PC-9 (cell line): ENCODE data around the gene KASH5. TPM values are rescaled to one million over a fixed set of nuclear protein-coding genes. Genes with fewer than 3 reads are reported as not detected.

Experiments
- BruUV-seq: library from RNA; stranded (reverse); fragments of 400-500 nt; replicated peaks from 2 replicates; lab custom pipeline; 2021; lab: Mats Ljungman, UMichigan
- CTCF ChIA-PET: fragments of 300-600 bp; sonication (Branson Sonifier 250); formaldehyde crosslinking; loops from one replicate; lab custom pipeline; 2022; ENCODE audit warnings: antibody characterized with exemption; lab: Charles Lee
- POLR2A ChIA-PET: fragments of 300-600 bp; sonication (Branson Sonifier 250); formaldehyde crosslinking; loops from one replicate; lab custom pipeline; 2022; ENCODE audit warnings: antibody characterized with exemption; ENCODE audit not compliant: unreplicated experiment; lab: Charles Lee
- DNase-seq, 2 experiments: peaks; one replicate each; pipeline versions ENCODE4 v3.0.0 to v3.0.0-alpha.2; 2015 to 2022; ENCODE audit warnings: mixed read lengths in 1 of 2
- H2AFZ ChIP-seq: fragments of 200-600 bp; sonication (generic); 2 replicates; pipeline ENCODE4 v1.8.1; 2017; ENCODE audit warnings: antibody characterized with exemption
- H3F3A ChIP-seq: fragments of 200-600 bp; sonication (generic); 2 replicates; pipeline ENCODE4 v1.8.1; 2017; ENCODE audit warnings: antibody characterized with exemption, mild to moderate bottlenecking, low read depth; ENCODE audit not compliant: insufficient read depth
- H3K27ac ChIP-seq: fragments of 200-600 bp; sonication (generic); 2 replicates; pipeline ENCODE4 v1.6.1; 2016; ENCODE audit warnings: mixed run types
- H3K27me3 ChIP-seq: fragments of 200-600 bp; sonication (generic); 2 replicates; pipeline ENCODE4 v1.6.1; 2016; ENCODE audit warnings: low read depth, mixed run types; ENCODE audit not compliant: insufficient read depth
- H3K36me3 ChIP-seq: fragments of 200-600 bp; sonication (generic); 2 replicates; pipeline ENCODE4 v1.6.1; 2016; ENCODE audit warnings: low read depth, mixed run types
- H3K4me1 ChIP-seq: fragments of 200-600 bp; sonication (generic); replicated peaks from 2 replicates; pipeline ENCODE4 v1.6.1; 2016; ENCODE audit warnings: mixed run types; ENCODE audit not compliant: insufficient read depth
- H3K4me2 ChIP-seq: fragments of 200-600 bp; sonication (generic); 2 replicates; pipeline ENCODE4 v1.6.1; 2017; ENCODE audit warnings: mixed run types
- H3K4me3 ChIP-seq: fragments of 200-600 bp; sonication (generic); 2 replicates; pipeline ENCODE4 v1.6.1; 2016; ENCODE audit warnings: mixed run types
- H3K79me2 ChIP-seq: fragments of 200-600 bp; sonication (generic); 2 replicates; pipeline ENCODE4 v1.6.1; 2017; ENCODE audit warnings: low read depth, mixed run types
- H3K9me2 ChIP-seq: fragments of 200-600 bp; sonication (generic); 2 replicates; pipeline ENCODE4 v1.8.1; 2017; ENCODE audit warnings: mild to moderate bottlenecking; ENCODE audit not compliant: insufficient read depth
- H3K9me3 ChIP-seq: fragments of 200-600 bp; sonication (generic); 2 replicates; pipeline ENCODE4 v1.8.1; 2016; ENCODE audit warnings: low read depth; ENCODE audit not compliant: insufficient read depth
- H4K20me1 ChIP-seq: fragments of 200-600 bp; sonication (generic); 2 replicates; pipeline ENCODE4 v1.8.1; 2017; ENCODE audit not compliant: insufficient read depth
- CTCF ChIP-seq: fragments of 200-600 bp; sonication (generic); conservative IDR thresholded peaks from 2 replicates; pipeline ENCODE4 v1.6.1; 2017; ENCODE audit warnings: mixed run types, antibody characterized with exemption, mild to moderate bottlenecking, moderate library complexity
- EZH2 ChIP-seq: fragments of 200-600 bp; sonication (generic); IDR thresholded peaks from 2 replicates; pipeline ENCODE4 v1.8.0; 2017; ENCODE audit warnings: antibody characterized with exemption, low read depth
- intact Hi-C: fragments of 100-400 bp; cut with micrococcal nuclease; formaldehyde crosslinking; loops from one replicate; pipeline ENCODE4 v1.10.0; 2022; ENCODE audit not compliant: unreplicated experiment
- total RNA-seq: library from RNA; stranded (reverse); gene quantifications from 2 replicates; pipeline ENCODE4 v1.2.3, GENCODE V29; 2021

The KASH5 gene
- total RNA-seq, 1 experiment from 2014 or later, result 0.39 TPM

GRCh38 chr19:49348305-49349189 lies 39.5 kb upstream of the KASH5 start:
- intact Hi-C loops, result no loop called here

GRCh38 chr19:49349567-49349966 lies 38.5 kb upstream of the KASH5 start:
- Histone ChIP-seq H2AFZ (no peak overlapping the region), H4K20me1 (no peaks in the 10 kb centered on the region)
- POLR2A ChIA-PET, result no interaction called here

More at GRCh38 chr19:49348305-49349189, 39.5 kb upstream of the KASH5 start:
- 0 out of 2 replicates have a peak, but pooled peaks cover 4% of the 10 kb centered on the region for H3K36me3 ChIP-seq
- H3K27ac ChIP-seq, result no peak overlapping the region
- no peak overlapping the region for H2AFZ ChIP-seq
- no peaks in the 10 kb centered on the region for H3F3A ChIP-seq
- no TSS peak for BruUV-seq
- ChIA-PET CTCF (interaction anchor here (0.6 kb wide), 1 partner anchor 9 kb away, joined by 3 read pairs; no protein-coding TSS in a partner anchor), POLR2A (interaction anchor here (0.6 kb wide), 1 partner anchor 291 kb away, joined by 4 read pairs; the partner anchor contains the start of gene RRAS)
- TF ChIP-seq EZH2, result no peak
- TF ChIP-seq CTCF, result no peak
- no peaks in the 10 kb centered on the region for H3K27me3 ChIP-seq
- H3K79me2 ChIP-seq, result no peaks in the 10 kb centered on the region
- no peak overlapping the region for H3K4me3 ChIP-seq
- H4K20me1 ChIP-seq, result no peaks in the 10 kb centered on the region
- H3K4me1 ChIP-seq, result no peaks in the 10 kb centered on the region
- H3K9me2 ChIP-seq, result no peaks in the 10 kb centered on the region
- H3K4me2 ChIP-seq, result no peak overlapping the region
- H3K9me3 ChIP-seq, result no peaks in the 10 kb centered on the region
- no peak for DNase-seq

GRCh38 chr19:49355909-49356353 lies 32.1 kb upstream of the KASH5 start:
- Histone ChIP-seq H3F3A (no peaks in the 10 kb centered on the region; the same call in 1 of the 2 replicates), H3K9me3 (no peaks in the 10 kb centered on the region), H3K4me1 (no peaks in the 10 kb centered on the region), H2AFZ (no peak overlapping the region), H3K4me3 (no peak overlapping the region), H3K9me2 (no peaks in the 10 kb centered on the region), H3K4me2 (no peak overlapping the region), H3K79me2 (no peaks in the 10 kb centered on the region), H3K27me3 (no peaks in the 10 kb centered on the region), H3K27ac (no peak overlapping the region), H4K20me1 (no peaks in the 10 kb centered on the region; the same call in 1 of the 2 replicates), H3K36me3 (no peaks in the 10 kb centered on the region)
- DNase-seq, result no peak
- no peak for TF ChIP-seq CTCF
- no peak for TF ChIP-seq EZH2
- intact Hi-C loops, result no loop called here
- no TSS peak for BruUV-seq
- CTCF ChIA-PET, result no interaction called here
- POLR2A ChIA-PET, result no interaction called here

More at GRCh38 chr19:49349567-49349966, 38.5 kb upstream of the KASH5 start:
- Histone ChIP-seq H3K79me2 (no peaks in the 10 kb centered on the region), H3K27me3 (no peaks in the 10 kb centered on the region), H3K4me3 (no peak overlapping the region), H3F3A (no peaks in the 10 kb centered on the region), H3K9me3 (no peaks in the 10 kb centered on the region), H3K27ac (no peak overlapping the region), H3K4me2 (no peak overlapping the region), H3K4me1 (no peaks in the 10 kb centered on the region), H3K9me2 (no peaks in the 10 kb centered on the region), H3K36me3 (0 out of 2 replicates have a peak, but pooled peaks cover 4% of the 10 kb centered on the region)
- DNase-seq, result no peak
- CTCF ChIA-PET, result no interaction called here
- TF ChIP-seq CTCF, result no peak
- no peak for TF ChIP-seq EZH2
- no TSS peak for BruUV-seq
- intact Hi-C loops, result no loop called here
